Medulla oblongata (tissue), 1 donor: ENCODE results near the gene ELF2.
"Not testable (repeated sequence)": the region's sequence is repeated elsewhere in the genome, so short reads cannot be mapped to it uniquely, and the experiment has no call there.

Experiments used
- DNase-seq: peaks from one replicate; pipeline ENCODE4 v3.0.0-alpha.2; 2015; ENCODE audit errors: extremely low spot score

The ELF2 gene

GRCh38 chr4:139144911-139145551 lies 32.0 kb downstream of the ELF2 start:
- no peak for DNase-seq

GRCh38 chr4:139144161-139144859 lies 32.7 kb downstream of the ELF2 start:
- peak; percentile 23 for DNase-seq

- peak; percentile 19 for DNase-seq
Measured at GRCh38 chr4:139142980-139143379, 34.0 kb downstream of the ELF2 start.

GRCh38 chr4:139142087-139142486 lies 34.9 kb downstream of the ELF2 start:
- no peak for DNase-seq

- no peak for DNase-seq
Measured at GRCh38 chr4:139137763-139138162, 39.3 kb downstream of the ELF2 start.

GRCh38 chr4:139134403-139134802 lies 42.6 kb downstream of the ELF2 start:
- DNase-seq, result no peak

GRCh38 chr4:139131209-139131870 lies 45.7 kb downstream of the ELF2 start:
- no peak for DNase-seq

GRCh38 chr4:139129206-139129605 lies 47.8 kb downstream of the ELF2 start:
- no peak for DNase-seq

- no peak for DNase-seq
Measured at GRCh38 chr4:139126898-139127297, 50.1 kb downstream of the ELF2 start.

GRCh38 chr4:139123910-139124309 lies 53.1 kb downstream of the ELF2 start:
- DNase-seq, result no peak

GRCh38 chr4:139118365-139118764 lies 58.7 kb downstream of the ELF2 start:
- DNase-seq, result no peak

GRCh38 chr4:139115226-139115625 lies 61.8 kb downstream of the ELF2 start:
- DNase-seq, result no peak

- DNase-seq, result not testable (repeated sequence)
Measured at GRCh38 chr4:139114795-139115194, 62.2 kb downstream of the ELF2 start.

GRCh38 chr4:139112650-139113049 lies 64.4 kb downstream of the ELF2 start:
- no peak for DNase-seq

GRCh38 chr4:139108567-139109128 lies 68.4 kb downstream of the ELF2 start:
- no peak for DNase-seq

GRCh38 chr4:139099366-139099982 lies 77.5 kb downstream of the ELF2 start:
- DNase-seq, result peak; percentile 95

GRCh38 chr4:139092271-139092670 lies 84.7 kb downstream of the ELF2 start:
- DNase-seq, result no peak

GRCh38 chr4:139085141-139085540 lies 91.9 kb downstream of the ELF2 start:
- DNase-seq, result peak; percentile 16

- DNase-seq, result peak; percentile 40
Measured at GRCh38 chr4:139084804-139085093, 92.3 kb downstream of the ELF2 start.

- peak; percentile 74 for DNase-seq
Measured at GRCh38 chr4:139083956-139084803, 92.8 kb downstream of the ELF2 start.

- peak; percentile 57 for DNase-seq
Measured at GRCh38 chr4:139083607-139083955, 93.4 kb downstream of the ELF2 start.
